ENCODE data around the gene ADAMTS12.

ADAMTS12 gene

GRCh38 chr5:33513462-33514185, 378.2 kb downstream of the ADAMTS12 start:
- Mint-ChIP-seq H3K27me3 (peaks cover 2% of the 10 kb centered on the region), H3K9me3 (ENCODE audit: low read depth) (peaks cover 4% of the 10 kb centered on the region), H3K4me1 (ENCODE audit: low read depth) (no peaks in the 10 kb centered on the region), H3K36me3 (no peaks in the 10 kb centered on the region), H3K4me3 (no peak overlapping the region), H3K27ac (no peak overlapping the region)

GRCh38 chr5:33509036-33509435, 382.8 kb downstream of the ADAMTS12 start:
- Mint-ChIP-seq H3K36me3 (no peaks in the 10 kb centered on the region), H3K27me3 (no peaks in the 10 kb centered on the region), H3K27ac (no peak overlapping the region), H3K4me1 (ENCODE audit: low read depth) (no peaks in the 10 kb centered on the region), H3K4me3 (no peak overlapping the region), H3K9me3 (ENCODE audit: low read depth) (peaks cover 7% of the 10 kb centered on the region)

GRCh38 chr5:33507426-33507825, 384.4 kb downstream of the ADAMTS12 start:
- Mint-ChIP-seq H3K36me3 (no peaks in the 10 kb centered on the region), H3K27me3 (no peaks in the 10 kb centered on the region), H3K27ac (no peak overlapping the region), H3K9me3 (ENCODE audit: low read depth) (peaks cover 7% of the 10 kb centered on the region), H3K4me3 (no peak overlapping the region), H3K4me1 (ENCODE audit: low read depth) (no peaks in the 10 kb centered on the region)

- Mint-ChIP-seq H3K27me3 (no peaks in the 10 kb centered on the region), H3K9me3 (ENCODE audit: low read depth) (peaks cover 3% of the 10 kb centered on the region), H3K4me1 (ENCODE audit: low read depth) (no peaks in the 10 kb centered on the region), H3K4me3 (no peak overlapping the region), H3K36me3 (no peaks in the 10 kb centered on the region), H3K27ac (no peak overlapping the region)
Measured at GRCh38 chr5:33504570-33504969, 387.2 kb downstream of the ADAMTS12 start.

GRCh38 chr5:33501899-33502298, 389.9 kb downstream of the ADAMTS12 start:
- no peaks in the 10 kb centered on the region for H3K36me3 Mint-ChIP-seq
- no peaks in the 10 kb centered on the region for H3K27me3 Mint-ChIP-seq
- peaks cover 3% of the 10 kb centered on the region for H3K9me3 Mint-ChIP-seq (ENCODE audit: low read depth)
- H3K4me3 Mint-ChIP-seq, result no peak overlapping the region
- H3K27ac Mint-ChIP-seq, result no peak overlapping the region
- H3K4me1 Mint-ChIP-seq (ENCODE audit: low read depth), result no peaks in the 10 kb centered on the region

GRCh38 chr5:33501260-33501659, 390.5 kb downstream of the ADAMTS12 start:
- no peak overlapping the region for H3K27ac Mint-ChIP-seq
- no peaks in the 10 kb centered on the region for H3K4me1 Mint-ChIP-seq (ENCODE audit: low read depth)
- H3K27me3 Mint-ChIP-seq, result no peaks in the 10 kb centered on the region
- no peaks in the 10 kb centered on the region for H3K36me3 Mint-ChIP-seq
- no peak overlapping the region for H3K4me3 Mint-ChIP-seq
- no peaks in the 10 kb centered on the region for H3K9me3 Mint-ChIP-seq (ENCODE audit: low read depth)

GRCh38 chr5:33494466-33494865, 397.3 kb downstream of the ADAMTS12 start:
- H3K27me3 Mint-ChIP-seq, result no peaks in the 10 kb centered on the region
- no peaks in the 10 kb centered on the region for H3K4me1 Mint-ChIP-seq (ENCODE audit: low read depth)
- H3K4me3 Mint-ChIP-seq, result no peak overlapping the region
- no peak overlapping the region for H3K27ac Mint-ChIP-seq
- H3K36me3 Mint-ChIP-seq, result no peaks in the 10 kb centered on the region
- H3K9me3 Mint-ChIP-seq (ENCODE audit: low read depth), result no peaks in the 10 kb centered on the region

- H3K9me3 Mint-ChIP-seq (ENCODE audit: low read depth), result no peaks in the 10 kb centered on the region
- no peaks in the 10 kb centered on the region for H3K27me3 Mint-ChIP-seq
- no peak overlapping the region for H3K27ac Mint-ChIP-seq
- no peaks in the 10 kb centered on the region for H3K4me1 Mint-ChIP-seq (ENCODE audit: low read depth)
- no peaks in the 10 kb centered on the region for H3K36me3 Mint-ChIP-seq
- H3K4me3 Mint-ChIP-seq, result no peak overlapping the region
Measured at GRCh38 chr5:33491941-33492340, 399.8 kb downstream of the ADAMTS12 start.

GRCh38 chr5:33490071-33490665, 401.6 kb downstream of the ADAMTS12 start:
- H3K4me3 Mint-ChIP-seq, result no peak overlapping the region
- H3K36me3 Mint-ChIP-seq, result no peaks in the 10 kb centered on the region
- H3K9me3 Mint-ChIP-seq (ENCODE audit: low read depth), result no peaks in the 10 kb centered on the region
- no peaks in the 10 kb centered on the region for H3K4me1 Mint-ChIP-seq (ENCODE audit: low read depth)
- H3K27ac Mint-ChIP-seq, result no peak overlapping the region
- H3K27me3 Mint-ChIP-seq, result no peaks in the 10 kb centered on the region

- no peaks in the 10 kb centered on the region for H3K9me3 Mint-ChIP-seq (ENCODE audit: low read depth)
- H3K4me1 Mint-ChIP-seq (ENCODE audit: low read depth), result no peaks in the 10 kb centered on the region
- no peak overlapping the region for H3K27ac Mint-ChIP-seq
- H3K27me3 Mint-ChIP-seq, result no peaks in the 10 kb centered on the region
- H3K4me3 Mint-ChIP-seq, result no peak overlapping the region
- H3K36me3 Mint-ChIP-seq, result no peaks in the 10 kb centered on the region
Measured at GRCh38 chr5:33489481-33490067, 402.2 kb downstream of the ADAMTS12 start.

- H3K4me3 Mint-ChIP-seq, result no peak overlapping the region
- H3K27ac Mint-ChIP-seq, result no peak overlapping the region
- no peaks in the 10 kb centered on the region for H3K27me3 Mint-ChIP-seq
- H3K36me3 Mint-ChIP-seq, result no peaks in the 10 kb centered on the region
- no peaks in the 10 kb centered on the region for H3K9me3 Mint-ChIP-seq (ENCODE audit: low read depth)
- no peaks in the 10 kb centered on the region for H3K4me1 Mint-ChIP-seq (ENCODE audit: low read depth)
Measured at GRCh38 chr5:33488558-33489355, 403.0 kb downstream of the ADAMTS12 start.

GRCh38 chr5:33487236-33487635, 404.6 kb downstream of the ADAMTS12 start:
- H3K36me3 Mint-ChIP-seq, result peaks cover 5% of the 10 kb centered on the region
- H3K27ac Mint-ChIP-seq, result no peak overlapping the region
- no peaks in the 10 kb centered on the region for H3K27me3 Mint-ChIP-seq
- no peak overlapping the region for H3K4me3 Mint-ChIP-seq
- no peaks in the 10 kb centered on the region for H3K9me3 Mint-ChIP-seq (ENCODE audit: low read depth)
- H3K4me1 Mint-ChIP-seq (ENCODE audit: low read depth), result no peaks in the 10 kb centered on the region

GRCh38 chr5:33482335-33482734, 409.5 kb downstream of the ADAMTS12 start:
- Mint-ChIP-seq H3K9me3 (ENCODE audit: low read depth) (no peaks in the 10 kb centered on the region), H3K36me3 (peaks cover 11% of the 10 kb centered on the region), H3K4me1 (ENCODE audit: low read depth) (no peaks in the 10 kb centered on the region), H3K4me3 (no peak overlapping the region), H3K27me3 (no peaks in the 10 kb centered on the region), H3K27ac (no peak overlapping the region)

GRCh38 chr5:33480876-33481275, 410.9 kb downstream of the ADAMTS12 start:
- Mint-ChIP-seq H3K27ac (no peak overlapping the region), H3K36me3 (peaks cover 22% of the 10 kb centered on the region), H3K9me3 (ENCODE audit: low read depth) (no peaks in the 10 kb centered on the region), H3K27me3 (no peaks in the 10 kb centered on the region), H3K4me3 (no peak overlapping the region), H3K4me1 (ENCODE audit: low read depth) (no peaks in the 10 kb centered on the region)

GRCh38 chr5:33479311-33479710, 412.5 kb downstream of the ADAMTS12 start:
- Mint-ChIP-seq H3K27me3 (no peaks in the 10 kb centered on the region), H3K9me3 (ENCODE audit: low read depth) (peaks cover 6% of the 10 kb centered on the region), H3K4me1 (ENCODE audit: low read depth) (no peaks in the 10 kb centered on the region), H3K4me3 (no peak overlapping the region), H3K27ac (no peak overlapping the region), H3K36me3 (peaks cover 37% of the 10 kb centered on the region)

Data from activated naive CD8-positive, alpha-beta T cell (primary cell).